ENCODE results near the gene PDE11A. TPM values are rescaled to one million over a fixed set of nuclear protein-coding genes. Genes with fewer than 3 reads are reported as not detected.

Gene PDE11A
- total and polyA plus RNA-seq, 2 donors from 2014 or later = 0.58 to 0.82 TPM

- no peak overlapping the region for H3K9ac ChIP-seq (ENCODE audit: low read length in 3 of 3)
- H3K4me3 ChIP-seq (ENCODE audit: low read length in 3 of 3) = no peak overlapping the region
- no peaks in the 10 kb centered on the region for H3K36me3 ChIP-seq (ENCODE audit: control insufficient read depth in 2 of 3, insufficient read depth in 3 of 3, low read length in 3 of 3)
- peak in 1 of 5 donors; percentile 69 for DNase-seq
- no peaks in the 10 kb centered on the region for H3K27me3 ChIP-seq (ENCODE audit: control insufficient read depth, insufficient read depth, low read length)
- intact Hi-C loops (cut with DNase I) = no loop called here
- no peak for TF ChIP-seq CTCF (IDR thresholded peaks at IDR 0.05; ENCODE audit: borderline replicate concordance, extremely low read depth, insufficient read depth)
- no peak overlapping the region for H3K27ac ChIP-seq (ENCODE audit: low read depth in 2 of 2, low read length in 2 of 2)
- no peak for FAIRE-seq
- no peaks in the 10 kb centered on the region for H3K9me3 ChIP-seq (ENCODE audit: control insufficient read depth in 2 of 3, insufficient read depth in 1 of 3, low read length in 3 of 3)
- peaks cover 0 to 5% (median 0%) of the 10 kb centered on the region in 3 donors for H3K4me1 ChIP-seq (ENCODE audit: control insufficient read depth in 2 of 3, insufficient read depth in 2 of 3, low read depth in 1 of 3, low read length in 3 of 3)
Observed at GRCh38 chr2:177641331-177641730, 431.2 kb downstream of the PDE11A start.

- Histone ChIP-seq H3K4me3 (ENCODE audit: low read length in 3 of 3) (no peak overlapping the region), H3K9ac (ENCODE audit: low read length in 3 of 3) (no peak overlapping the region), H3K27me3 (ENCODE audit: control insufficient read depth, insufficient read depth, low read length) (no peaks in the 10 kb centered on the region), H3K4me1 (ENCODE audit: control insufficient read depth in 2 of 3, insufficient read depth in 2 of 3, low read depth in 1 of 3, low read length in 3 of 3) (peaks cover 0 to 5% (median 0%) of the 10 kb centered on the region in 3 donors), H3K9me3 (ENCODE audit: control insufficient read depth in 2 of 3, insufficient read depth in 1 of 3, low read length in 3 of 3) (no peaks in the 10 kb centered on the region), H3K36me3 (ENCODE audit: control insufficient read depth in 2 of 3, insufficient read depth in 3 of 3, low read length in 3 of 3) (no peaks in the 10 kb centered on the region), H3K27ac (ENCODE audit: low read depth in 2 of 2, low read length in 2 of 2) (no peak overlapping the region)
- no peak for TF ChIP-seq CTCF (IDR thresholded peaks at IDR 0.05; ENCODE audit: borderline replicate concordance, extremely low read depth, insufficient read depth)
- intact Hi-C loops (cut with DNase I) = no loop called here
- FAIRE-seq = no peak
- DNase-seq = no peak
Observed at GRCh38 chr2:177640423-177640822, 432.2 kb downstream of the PDE11A start.

GRCh38 chr2:177639262-177639914 is 433.2 kb downstream of the PDE11A start:
- H3K4me3 ChIP-seq (ENCODE audit: low read length in 3 of 3) = no peak overlapping the region
- peaks cover 0 to 5% (median 0%) of the 10 kb centered on the region in 3 donors for H3K4me1 ChIP-seq (ENCODE audit: control insufficient read depth in 2 of 3, insufficient read depth in 2 of 3, low read depth in 1 of 3, low read length in 3 of 3)
- H3K27ac ChIP-seq (ENCODE audit: low read depth in 2 of 2, low read length in 2 of 2) = no peak overlapping the region
- no peak for FAIRE-seq
- intact Hi-C loops (cut with DNase I) = no loop called here
- H3K9me3 ChIP-seq (ENCODE audit: control insufficient read depth in 2 of 3, insufficient read depth in 1 of 3, low read length in 3 of 3) = no peaks in the 10 kb centered on the region
- no peaks in the 10 kb centered on the region for H3K36me3 ChIP-seq (ENCODE audit: control insufficient read depth in 2 of 3, insufficient read depth in 3 of 3, low read length in 3 of 3)
- H3K9ac ChIP-seq (ENCODE audit: low read length in 3 of 3) = no peak overlapping the region
- DNase-seq = no peak
- no peaks in the 10 kb centered on the region for H3K27me3 ChIP-seq (ENCODE audit: control insufficient read depth, insufficient read depth, low read length)
- TF ChIP-seq CTCF (IDR thresholded peaks at IDR 0.05; ENCODE audit: borderline replicate concordance, extremely low read depth, insufficient read depth) = no peak

- no peak for DNase-seq
- Histone ChIP-seq H3K27me3 (ENCODE audit: control insufficient read depth, insufficient read depth, low read length) (no peaks in the 10 kb centered on the region), H3K4me1 (ENCODE audit: control insufficient read depth in 2 of 3, insufficient read depth in 2 of 3, low read depth in 1 of 3, low read length in 3 of 3) (peaks cover 0 to 6% (median 5%) of the 10 kb centered on the region in 3 donors), H3K9me3 (ENCODE audit: control insufficient read depth in 2 of 3, insufficient read depth in 1 of 3, low read length in 3 of 3) (no peaks in the 10 kb centered on the region), H3K27ac (ENCODE audit: low read depth in 2 of 2, low read length in 2 of 2) (no peak overlapping the region), H3K4me3 (ENCODE audit: low read length in 3 of 3) (no peak overlapping the region), H3K36me3 (ENCODE audit: control insufficient read depth in 2 of 3, insufficient read depth in 3 of 3, low read length in 3 of 3) (no peaks in the 10 kb centered on the region), H3K9ac (ENCODE audit: low read length in 3 of 3) (no peak overlapping the region)
- no peak for TF ChIP-seq CTCF (IDR thresholded peaks at IDR 0.05; ENCODE audit: borderline replicate concordance, extremely low read depth, insufficient read depth)
- FAIRE-seq = no peak
- intact Hi-C loops (cut with DNase I) = no loop called here
Observed at GRCh38 chr2:177638507-177638906, 434.1 kb downstream of the PDE11A start.

Measured in kidney (tissue), 14 donors.